Mesothelial cell of epicardium (in vitro differentiated cells): ENCODE data around the gene RBMS3. TPM values are rescaled to one million over a fixed set of nuclear protein-coding genes. Genes with fewer than 3 reads are reported as not detected.

Experiments
- DNase-seq, 2 experiments: peaks; one replicate each; pipeline ENCODE4 v3.0.0; 2021; ENCODE audit warnings: low spot score in 2 of 2; ENCODE audit not compliant: unreplicated experiment in 2 of 2
- H3K27ac Mint-ChIP-seq: 2 replicates; pipeline ENCODE4 v1.8.0; 2021; ENCODE audit warnings: mixed read lengths
- H3K27me3 Mint-ChIP-seq: 2 replicates; pipeline ENCODE4 v1.8.0; 2021; ENCODE audit warnings: low read depth, mixed read lengths
- H3K36me3 Mint-ChIP-seq: 2 replicates; pipeline ENCODE4 v1.8.0; 2021; ENCODE audit warnings: mixed read lengths
- H3K4me1 Mint-ChIP-seq: 2 replicates; pipeline ENCODE4 v1.8.0; 2021; ENCODE audit warnings: mixed read lengths
- H3K4me3 Mint-ChIP-seq: 2 replicates; pipeline ENCODE4 v1.8.0; 2021; ENCODE audit warnings: mild to moderate bottlenecking, moderate library complexity, mixed read lengths
- H3K9me3 Mint-ChIP-seq: 2 replicates; pipeline ENCODE4 v1.8.0; 2021; ENCODE audit warnings: mixed read lengths
- total RNA-seq: library from RNA; stranded (reverse); gene quantifications from 3 replicates; pipeline ENCODE4 v1.2.1, GENCODE V29; 2021
- TF ChIP-seq, protein P1 (sequence below): fragments of 200-600 bp; sonication (generic); IDR thresholded peaks from one replicate; pipeline ENCODE4 v1.5.0; 2021; ENCODE audit warnings: antibody characterized with exemption; ENCODE audit not compliant: unreplicated experiment

Gene RBMS3
- total RNA-seq, 1 donor from 2014 or later = 42.5 TPM

DNA sequence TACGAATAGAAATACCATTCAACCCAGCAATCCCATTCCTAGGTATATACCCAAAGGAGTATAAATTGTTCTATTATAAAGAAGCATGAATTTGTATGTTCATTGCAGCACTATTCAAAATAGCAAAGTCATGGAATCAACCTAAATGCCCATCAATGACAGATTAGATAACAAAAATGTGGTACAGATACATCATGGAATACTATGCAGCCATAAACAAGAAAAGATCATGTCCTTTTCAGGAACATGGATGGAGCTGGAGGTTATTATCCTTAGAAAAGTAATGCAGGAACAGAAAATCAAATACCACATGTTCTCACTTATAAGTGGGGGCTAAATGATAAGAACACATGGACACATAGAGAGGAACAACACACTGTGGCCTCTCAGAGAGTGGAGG lies 571.9 kb downstream of the RBMS3 start:
- no peak for DNase-seq
- H3K27ac Mint-ChIP-seq = no peak overlapping the region
- peaks cover 13% of the 10 kb centered on the region for H3K9me3 Mint-ChIP-seq
- H3K36me3 Mint-ChIP-seq = peaks cover 9% of the 10 kb centered on the region
- no peaks in the 10 kb centered on the region for H3K4me1 Mint-ChIP-seq
- TF ChIP-seq, protein P1, sequence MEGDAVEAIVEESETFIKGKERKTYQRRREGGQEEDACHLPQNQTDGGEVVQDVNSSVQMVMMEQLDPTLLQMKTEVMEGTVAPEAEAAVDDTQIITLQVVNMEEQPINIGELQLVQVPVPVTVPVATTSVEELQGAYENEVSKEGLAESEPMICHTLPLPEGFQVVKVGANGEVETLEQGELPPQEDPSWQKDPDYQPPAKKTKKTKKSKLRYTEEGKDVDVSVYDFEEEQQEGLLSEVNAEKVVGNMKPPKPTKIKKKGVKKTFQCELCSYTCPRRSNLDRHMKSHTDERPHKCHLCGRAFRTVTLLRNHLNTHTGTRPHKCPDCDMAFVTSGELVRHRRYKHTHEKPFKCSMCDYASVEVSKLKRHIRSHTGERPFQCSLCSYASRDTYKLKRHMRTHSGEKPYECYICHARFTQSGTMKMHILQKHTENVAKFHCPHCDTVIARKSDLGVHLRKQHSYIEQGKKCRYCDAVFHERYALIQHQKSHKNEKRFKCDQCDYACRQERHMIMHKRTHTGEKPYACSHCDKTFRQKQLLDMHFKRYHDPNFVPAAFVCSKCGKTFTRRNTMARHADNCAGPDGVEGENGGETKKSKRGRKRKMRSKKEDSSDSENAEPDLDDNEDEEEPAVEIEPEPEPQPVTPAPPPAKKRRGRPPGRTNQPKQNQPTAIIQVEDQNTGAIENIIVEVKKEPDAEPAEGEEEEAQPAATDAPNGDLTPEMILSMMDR = no peak
- H3K4me3 Mint-ChIP-seq = no peak overlapping the region
- no peaks in the 10 kb centered on the region for H3K27me3 Mint-ChIP-seq

GRCh38 chr3:29853841-29854397 lies 573.0 kb downstream of the RBMS3 start:
- H3K4me3 Mint-ChIP-seq = no peak overlapping the region
- TF ChIP-seq, protein P1 = no peak
- DNase-seq = no peak
- H3K36me3 Mint-ChIP-seq = peaks cover 9% of the 10 kb centered on the region
- no peak overlapping the region for H3K27ac Mint-ChIP-seq
- no peaks in the 10 kb centered on the region for H3K27me3 Mint-ChIP-seq
- H3K4me1 Mint-ChIP-seq = no peaks in the 10 kb centered on the region
- H3K9me3 Mint-ChIP-seq = peaks cover 13% of the 10 kb centered on the region

- Mint-ChIP-seq H3K27me3 (no peaks in the 10 kb centered on the region), H3K9me3 (peaks cover 13% of the 10 kb centered on the region), H3K36me3 (peaks cover 9% of the 10 kb centered on the region), H3K4me1 (no peaks in the 10 kb centered on the region), H3K4me3 (no peak overlapping the region), H3K27ac (no peak overlapping the region)
- no peak for DNase-seq
- TF ChIP-seq, protein P1 = no peak
Observed at GRCh38 chr3:29854821-29855220, 574.0 kb downstream of the RBMS3 start.

GRCh38 chr3:29859726-29860270 lies 578.9 kb downstream of the RBMS3 start:
- Mint-ChIP-seq H3K27me3 (no peaks in the 10 kb centered on the region), H3K36me3 (no peaks in the 10 kb centered on the region), H3K27ac (no peak overlapping the region), H3K9me3 (peaks cover 4% of the 10 kb centered on the region), H3K4me3 (no peak overlapping the region), H3K4me1 (no peaks in the 10 kb centered on the region)
- TF ChIP-seq, protein P1 = no peak
- no peak for DNase-seq

DNA sequence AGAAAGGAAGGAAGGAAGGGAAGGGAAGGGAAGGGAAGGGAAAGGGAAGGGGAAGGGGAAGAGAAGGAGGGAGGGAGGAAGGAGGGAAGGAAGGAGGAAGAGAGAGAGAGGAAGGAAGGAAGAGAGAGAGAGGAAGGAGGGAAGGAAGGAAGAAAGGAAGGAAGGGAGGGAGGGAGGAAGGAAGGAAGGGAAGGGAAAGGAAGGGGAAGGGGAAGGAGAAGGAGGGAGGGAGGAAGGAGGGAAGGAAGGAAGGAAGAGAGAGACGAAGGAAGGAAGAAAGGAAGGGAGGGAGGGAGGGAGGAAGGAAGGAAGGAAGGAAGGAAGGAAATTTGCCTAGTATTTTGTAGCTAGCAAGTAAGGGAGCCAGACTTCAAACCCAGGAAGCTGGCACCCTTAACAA lies 583.9 kb downstream of the RBMS3 start:
- TF ChIP-seq, protein P1 = no peak
- H3K9me3 Mint-ChIP-seq = peaks cover 4% of the 10 kb centered on the region
- no peaks in the 10 kb centered on the region for H3K27me3 Mint-ChIP-seq

More for the DNA sequence above, 583.9 kb downstream of the RBMS3 start:
- H3K27ac Mint-ChIP-seq = no peak overlapping the region
- DNase-seq = no peak
- H3K4me1 Mint-ChIP-seq = no peaks in the 10 kb centered on the region
- H3K36me3 Mint-ChIP-seq = no peaks in the 10 kb centered on the region
- no peak overlapping the region for H3K4me3 Mint-ChIP-seq
